ENCODE data around the gene CPLX1.

The CPLX1 gene

DNA sequence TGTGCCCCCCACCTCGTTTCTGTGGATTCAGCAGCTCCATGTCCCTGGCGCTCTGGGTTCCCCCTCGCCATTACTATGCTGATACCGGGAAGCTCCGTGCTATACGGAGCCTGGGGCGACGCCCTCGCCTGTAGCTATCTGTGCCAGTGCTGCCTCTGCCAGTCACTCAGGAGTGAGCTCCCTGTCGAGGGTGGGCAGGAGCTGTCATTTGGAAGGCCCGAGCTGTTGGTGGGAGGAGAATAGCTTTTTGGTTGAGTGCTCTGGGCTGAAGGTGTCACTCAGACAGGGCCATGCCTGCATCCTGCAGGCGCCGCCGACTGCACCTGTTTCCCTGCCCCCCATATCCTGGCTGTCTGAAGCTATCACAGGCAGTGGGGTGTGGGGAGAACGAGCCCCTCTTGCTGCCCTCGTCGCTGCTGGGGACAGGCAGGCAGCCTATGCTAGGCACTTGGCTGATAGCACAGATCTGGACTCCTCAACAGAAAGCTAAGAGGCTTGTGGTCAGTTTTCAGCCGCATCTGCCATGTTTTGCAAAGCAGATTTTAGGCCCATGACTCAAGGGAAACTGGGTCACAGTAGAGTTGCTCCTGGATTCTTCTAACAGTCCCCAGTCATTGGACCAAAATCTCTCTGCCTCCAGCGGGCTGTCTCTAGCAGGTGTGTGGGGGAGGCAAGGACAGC is 31.8 kb downstream of the CPLX1 start:
- DNase-seq (ENCODE audit: extremely low read depth in 1 of 2, low read depth in 1 of 2) = no peak

DNA sequence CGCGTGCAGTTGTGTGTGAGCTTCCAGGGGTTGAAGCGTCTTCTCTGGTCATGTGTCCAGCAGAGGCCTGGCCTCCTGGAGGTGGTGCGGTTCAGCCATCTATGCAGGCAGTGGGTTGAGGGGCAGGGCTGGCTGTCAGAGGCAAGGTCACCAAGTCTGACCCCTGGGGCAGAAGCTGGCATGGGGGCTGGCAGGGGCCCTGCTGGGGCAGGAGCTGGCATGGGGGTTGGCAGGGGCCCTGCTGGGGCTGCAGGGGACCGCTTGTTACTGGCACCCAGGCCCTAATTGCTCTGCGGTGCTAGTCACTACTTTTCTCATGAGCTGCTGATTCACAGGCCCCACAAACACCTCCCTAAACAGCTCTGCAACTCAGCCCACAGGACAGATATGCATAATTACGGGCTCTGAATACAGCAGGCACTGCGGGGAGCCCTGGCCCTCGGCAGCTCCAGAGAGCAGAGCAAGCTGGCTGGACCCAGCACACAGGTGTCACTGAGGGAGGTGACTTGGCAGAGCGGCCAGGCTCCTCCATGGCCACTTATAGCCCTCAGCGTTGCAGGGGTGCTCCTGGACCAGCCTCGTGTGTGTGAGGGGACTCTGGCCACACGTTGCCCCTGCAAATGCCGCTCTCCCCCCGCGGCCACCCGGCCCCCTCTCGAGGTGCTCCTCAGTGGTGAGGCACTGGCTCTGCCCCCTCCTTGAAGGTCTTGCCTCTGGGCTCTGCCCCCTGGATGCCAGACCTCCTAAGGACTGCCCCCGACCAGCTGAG is 32.7 kb downstream of the CPLX1 start:
- no peak for DNase-seq (ENCODE audit: extremely low read depth in 1 of 2, low read depth in 1 of 2)

DNA sequence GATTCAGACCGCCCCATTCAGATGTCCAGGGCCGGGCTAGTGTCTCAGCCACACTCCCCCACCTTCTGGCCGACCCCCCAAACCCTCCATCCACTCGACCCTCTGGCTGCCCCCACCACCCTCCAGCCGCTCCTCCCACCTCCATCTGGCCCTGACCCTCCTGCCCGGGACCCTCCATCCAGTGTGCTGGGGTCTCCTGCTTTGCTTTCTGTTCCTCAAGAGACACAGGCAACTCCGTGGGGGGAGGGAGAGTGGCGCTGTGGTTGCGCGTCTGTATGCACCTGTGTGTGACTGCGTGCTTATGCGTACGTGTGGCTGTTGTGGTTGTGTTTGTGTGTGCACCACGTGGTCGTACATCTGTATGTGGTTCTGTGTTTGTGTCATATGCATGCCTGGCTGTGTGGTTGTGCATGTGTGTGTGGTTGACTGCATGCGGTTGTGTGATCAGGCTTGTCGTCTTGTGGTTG is 33.3 kb downstream of the CPLX1 start:
- DNase-seq (ENCODE audit: extremely low read depth in 1 of 2, low read depth in 1 of 2) = no peak

DNA sequence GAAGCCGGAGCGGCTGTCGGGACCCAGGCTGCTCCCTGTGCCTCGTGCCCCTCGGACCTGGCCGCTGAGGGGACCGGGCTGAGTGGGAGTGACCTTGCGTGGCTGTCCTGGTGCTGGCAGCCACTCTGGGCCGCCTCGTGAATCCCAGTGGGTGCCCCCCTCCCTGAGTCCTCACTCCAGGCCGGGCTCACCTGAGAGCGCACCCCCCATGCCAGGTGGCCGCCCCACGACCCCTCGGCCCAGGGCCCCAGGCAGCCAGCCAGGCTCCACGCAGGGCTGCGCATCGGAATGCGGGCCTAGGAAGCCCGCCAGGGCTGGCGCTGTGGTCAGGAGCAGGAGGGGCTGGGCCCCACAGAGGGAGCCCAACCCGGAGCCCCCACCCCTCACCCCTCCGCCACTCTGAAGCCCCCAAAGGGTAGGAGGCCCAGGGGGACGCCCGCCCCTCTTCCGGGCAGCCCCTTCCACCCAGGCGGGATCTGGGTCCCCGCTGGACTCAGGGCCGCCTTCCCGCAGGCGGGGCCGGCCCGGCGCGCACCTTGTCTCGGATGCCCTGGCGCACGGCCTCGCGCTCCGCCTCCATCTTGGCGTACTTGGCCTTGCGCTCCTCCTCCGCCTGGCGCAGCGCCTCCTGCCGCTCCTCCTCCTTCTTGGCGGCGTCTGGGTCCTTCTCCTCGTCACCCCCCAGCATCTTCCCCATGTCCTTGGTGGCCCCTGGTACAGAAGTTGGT is 33.9 kb downstream of the CPLX1 start:
- no peak for DNase-seq (ENCODE audit: extremely low read depth in 1 of 2, low read depth in 1 of 2)

DNA sequence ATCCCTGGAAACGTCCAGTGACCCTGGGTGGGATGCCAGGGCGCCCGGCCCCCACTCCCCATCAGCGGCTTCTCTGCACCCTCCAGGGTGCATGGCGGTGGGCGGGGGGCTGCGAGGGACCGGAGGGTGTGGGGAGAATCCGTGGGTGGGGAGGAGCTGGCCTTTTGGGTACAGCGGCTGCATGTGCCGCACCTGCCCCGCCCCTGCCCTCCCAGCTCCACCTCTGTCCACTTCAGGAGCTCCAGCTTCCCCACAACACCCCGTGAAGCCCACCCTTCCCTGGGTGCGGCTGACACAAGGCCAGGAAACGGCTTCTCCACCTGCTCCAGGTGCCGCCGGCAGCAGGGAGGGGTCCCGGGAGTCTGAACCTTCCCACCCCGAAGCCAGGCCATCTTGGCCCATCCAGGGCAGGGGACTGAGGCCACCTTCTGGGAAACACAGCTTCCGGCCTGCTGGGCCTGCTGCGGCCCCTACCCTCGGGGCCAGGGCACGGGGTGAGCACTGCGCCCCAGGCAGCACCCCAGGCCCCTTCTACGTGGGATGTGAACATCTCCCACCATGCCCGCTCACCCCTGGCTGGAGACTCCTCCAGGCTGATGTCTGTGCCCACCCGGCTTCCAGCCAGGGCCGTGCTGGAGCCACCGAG is 34.6 kb downstream of the CPLX1 start:
- DNase-seq (ENCODE audit: extremely low read depth in 1 of 2, low read depth in 1 of 2) = no peak

DNA sequence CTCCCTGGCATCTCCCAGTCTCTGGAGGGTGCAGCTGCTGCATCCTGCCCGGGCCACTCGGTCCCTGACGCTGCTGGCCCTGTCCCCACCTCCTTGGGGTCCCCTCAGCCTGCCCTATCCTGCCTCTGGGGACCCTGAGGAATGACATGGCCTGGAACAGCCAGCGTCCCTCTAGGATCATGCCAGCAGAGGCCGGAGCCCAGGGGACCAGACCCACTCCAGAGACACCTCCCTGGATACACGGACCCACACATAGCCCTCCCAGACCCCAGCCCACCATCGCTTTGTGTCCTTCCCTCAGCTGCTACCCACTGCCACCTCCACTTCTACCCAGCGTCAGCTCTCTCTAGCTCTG is 35.5 kb downstream of the CPLX1 start:
- DNase-seq (ENCODE audit: extremely low read depth in 1 of 2, low read depth in 1 of 2) = no peak

DNA sequence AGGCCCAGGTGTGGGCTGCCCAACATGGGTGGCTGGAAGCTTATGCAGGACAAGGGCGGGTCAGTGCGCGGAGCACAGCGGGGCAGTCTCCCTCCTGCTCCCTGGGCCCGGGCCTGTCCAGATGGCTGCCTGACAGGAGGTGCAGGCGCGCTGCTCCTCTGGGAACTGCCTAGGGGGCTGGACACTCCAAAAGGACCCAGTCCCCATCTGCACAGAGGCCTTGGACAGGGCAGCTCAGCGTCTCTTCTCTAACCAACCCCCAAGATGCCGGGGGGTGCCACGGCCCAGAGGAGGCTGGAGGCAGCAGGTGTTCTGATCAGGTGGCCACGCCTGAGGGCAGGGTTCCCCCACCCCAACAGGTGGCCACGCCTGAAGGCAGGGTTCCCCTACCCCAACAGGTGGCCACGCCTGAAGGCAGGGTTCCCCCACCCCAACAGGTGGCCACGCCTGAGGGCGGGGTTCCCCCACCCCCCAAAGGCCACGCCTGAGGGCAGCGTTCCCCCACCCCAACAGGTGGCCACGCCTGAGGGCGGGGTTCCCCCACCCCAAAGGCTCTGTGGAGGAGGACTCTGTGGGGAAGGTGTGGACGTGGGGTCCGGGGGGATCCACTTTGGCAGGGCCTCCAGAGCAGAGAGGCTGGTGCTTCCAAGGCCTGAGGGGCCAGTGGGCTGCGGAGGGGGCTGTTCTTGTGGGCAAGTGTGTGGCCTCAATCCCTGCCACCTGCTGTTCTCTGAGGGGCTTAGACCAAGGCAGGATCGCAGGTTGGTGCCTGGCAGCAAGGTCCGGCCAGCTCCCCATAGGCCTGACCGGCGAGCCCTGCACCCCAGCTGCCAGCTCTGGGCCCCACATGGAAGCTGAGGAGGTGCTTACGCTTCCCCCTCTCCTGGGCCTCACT is 36.1 kb downstream of the CPLX1 start:
- no peak for DNase-seq (ENCODE audit: extremely low read depth in 1 of 2, low read depth in 1 of 2)

DNA sequence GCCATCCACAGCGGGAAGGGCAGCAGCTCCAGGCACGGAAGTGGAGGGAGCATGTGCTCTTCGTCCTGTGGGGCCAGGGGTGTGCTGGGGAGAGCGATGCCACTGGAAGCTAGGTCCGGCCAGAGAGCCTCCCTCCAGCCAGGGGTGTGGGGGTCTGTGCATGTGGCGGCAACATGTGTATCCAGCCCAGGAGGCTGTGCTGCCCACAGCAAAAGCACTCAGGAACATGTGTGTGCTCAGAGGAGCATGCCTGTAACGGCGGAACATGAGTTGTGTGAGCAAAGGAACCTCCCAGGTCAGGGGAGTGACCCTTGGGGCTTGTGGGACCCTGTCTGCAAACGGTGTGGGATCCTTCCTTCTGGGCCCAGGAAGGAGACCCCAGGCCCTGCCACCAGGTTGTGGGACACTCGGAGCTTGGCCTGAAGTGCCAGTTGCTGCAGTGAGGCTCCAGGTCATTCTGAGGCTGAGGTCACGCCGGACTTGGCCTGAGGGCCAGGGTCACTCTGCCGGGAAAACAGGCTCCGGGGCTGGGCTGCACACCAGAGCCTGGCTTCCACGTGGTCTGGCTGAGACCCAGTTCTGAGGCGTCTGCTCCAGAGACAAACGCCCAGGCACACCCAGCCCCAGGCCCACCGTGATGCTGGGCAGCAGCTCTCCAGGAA is 37.2 kb downstream of the CPLX1 start:
- no peak for DNase-seq (ENCODE audit: extremely low read depth in 1 of 2, low read depth in 1 of 2)

DNA sequence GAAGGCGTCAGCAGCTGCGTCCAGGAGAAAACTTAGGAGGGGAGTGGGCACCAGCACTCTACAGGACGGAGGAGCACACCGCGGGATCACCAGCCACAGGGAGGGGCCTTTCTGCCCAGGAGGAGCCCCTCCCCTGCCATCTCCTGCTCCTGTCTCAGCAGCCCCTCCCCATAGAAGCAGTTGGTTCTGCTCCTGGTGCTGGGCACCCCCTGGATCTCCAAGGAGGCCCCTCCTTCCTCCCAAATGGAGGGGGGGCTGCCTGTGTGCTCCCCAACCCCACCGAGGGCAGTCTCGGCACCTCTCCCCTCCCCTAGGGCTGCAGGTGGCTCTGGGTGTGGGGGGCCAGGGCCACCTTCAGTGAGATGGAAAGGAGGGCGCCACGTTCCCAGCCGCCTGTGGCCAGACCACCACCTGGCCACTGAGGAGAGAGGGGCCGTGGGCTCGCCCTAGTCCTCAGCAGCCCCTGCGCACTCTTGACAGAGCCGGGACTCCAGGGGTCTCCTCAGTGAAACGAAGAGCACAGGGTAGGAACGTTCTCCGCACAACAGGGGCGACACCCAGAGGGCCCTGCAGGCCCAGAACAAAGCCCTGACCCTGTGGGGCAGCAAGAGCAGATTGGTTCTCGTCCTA is 37.8 kb downstream of the CPLX1 start:
- DNase-seq (ENCODE audit: extremely low read depth in 1 of 2, low read depth in 1 of 2) = no peak

DNA sequence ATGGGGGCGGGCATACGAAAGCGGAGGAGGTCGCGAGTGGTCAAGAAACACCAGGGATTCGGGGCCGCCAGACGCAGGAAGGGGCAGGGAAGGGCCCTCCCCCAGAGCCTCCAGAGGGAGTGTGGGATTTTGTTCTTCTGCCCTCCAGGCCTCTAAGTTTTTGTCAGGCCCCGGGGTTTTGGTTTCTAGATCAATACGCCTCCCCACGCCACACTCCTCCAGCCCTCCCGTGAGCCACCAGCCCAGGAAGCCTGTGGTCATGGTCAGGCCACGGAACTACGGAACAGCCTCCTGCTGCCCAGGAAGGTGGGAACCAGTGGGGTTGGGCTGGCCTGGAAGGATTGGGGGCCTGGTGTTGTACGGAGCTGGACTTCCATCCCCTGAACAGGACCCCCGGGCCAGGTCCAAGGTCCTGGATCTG is 38.4 kb downstream of the CPLX1 start:
- DNase-seq (ENCODE audit: extremely low read depth in 1 of 2, low read depth in 1 of 2) = no peak

DNA sequence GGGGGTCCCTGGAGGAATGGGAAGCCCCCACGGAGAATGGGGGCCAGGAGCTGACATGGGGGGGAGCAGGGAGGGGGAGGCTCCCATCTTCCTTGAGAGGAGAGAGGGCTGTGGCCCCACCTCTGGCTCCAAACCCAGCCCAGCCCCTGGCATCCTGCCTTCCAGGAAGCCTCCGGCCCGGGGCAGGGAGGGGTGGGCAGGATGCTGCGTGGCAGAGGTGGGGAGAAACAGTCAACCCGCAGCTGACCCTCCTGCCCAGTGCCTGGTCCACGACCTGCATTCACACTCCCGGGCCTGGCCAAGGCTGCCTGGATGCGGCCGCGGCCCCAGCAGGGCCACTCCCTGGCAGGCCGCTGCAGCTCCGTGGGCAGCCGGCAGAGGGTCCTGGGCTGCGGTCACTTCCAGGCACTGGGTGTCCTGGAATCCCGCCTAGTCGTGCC is 39.0 kb downstream of the CPLX1 start:
- DNase-seq (ENCODE audit: extremely low read depth in 1 of 2, low read depth in 1 of 2) = no peak

DNA sequence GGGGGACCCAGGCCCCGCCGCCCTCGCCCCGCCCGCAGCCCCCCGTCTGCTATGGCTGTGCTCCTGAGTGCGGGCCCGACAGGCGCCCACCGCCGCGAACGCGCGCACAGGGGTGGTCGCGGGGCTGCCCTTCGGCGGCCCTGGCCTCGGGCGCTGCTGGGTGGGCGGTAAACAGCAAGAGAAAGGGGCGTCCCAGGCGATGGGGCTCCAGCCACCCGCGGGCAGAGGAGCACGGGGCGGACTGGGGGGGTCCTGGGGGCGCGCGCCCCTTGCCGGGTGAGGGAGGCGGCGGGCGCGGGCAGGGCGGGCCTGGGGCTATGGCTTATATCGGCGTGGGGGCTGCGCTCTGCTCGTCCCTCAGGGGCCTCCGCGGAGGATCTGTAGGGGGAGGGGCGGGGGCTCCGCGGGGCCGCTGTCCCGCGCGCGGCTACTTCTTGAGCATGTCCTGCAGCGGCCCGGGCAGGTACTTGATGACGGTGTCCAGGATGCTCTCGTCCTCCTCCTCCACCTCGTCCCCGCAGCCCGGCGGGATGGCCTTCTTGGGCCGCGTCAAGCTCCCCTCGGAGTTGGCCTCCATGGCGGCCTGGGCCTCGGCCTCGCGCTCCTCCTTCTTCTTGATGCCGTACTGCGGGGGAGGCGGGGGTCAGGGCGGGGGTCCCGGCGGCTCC is 39.7 kb downstream of the CPLX1 start:
- no peak for DNase-seq (ENCODE audit: extremely low read depth in 1 of 2, low read depth in 1 of 2)

DNA sequence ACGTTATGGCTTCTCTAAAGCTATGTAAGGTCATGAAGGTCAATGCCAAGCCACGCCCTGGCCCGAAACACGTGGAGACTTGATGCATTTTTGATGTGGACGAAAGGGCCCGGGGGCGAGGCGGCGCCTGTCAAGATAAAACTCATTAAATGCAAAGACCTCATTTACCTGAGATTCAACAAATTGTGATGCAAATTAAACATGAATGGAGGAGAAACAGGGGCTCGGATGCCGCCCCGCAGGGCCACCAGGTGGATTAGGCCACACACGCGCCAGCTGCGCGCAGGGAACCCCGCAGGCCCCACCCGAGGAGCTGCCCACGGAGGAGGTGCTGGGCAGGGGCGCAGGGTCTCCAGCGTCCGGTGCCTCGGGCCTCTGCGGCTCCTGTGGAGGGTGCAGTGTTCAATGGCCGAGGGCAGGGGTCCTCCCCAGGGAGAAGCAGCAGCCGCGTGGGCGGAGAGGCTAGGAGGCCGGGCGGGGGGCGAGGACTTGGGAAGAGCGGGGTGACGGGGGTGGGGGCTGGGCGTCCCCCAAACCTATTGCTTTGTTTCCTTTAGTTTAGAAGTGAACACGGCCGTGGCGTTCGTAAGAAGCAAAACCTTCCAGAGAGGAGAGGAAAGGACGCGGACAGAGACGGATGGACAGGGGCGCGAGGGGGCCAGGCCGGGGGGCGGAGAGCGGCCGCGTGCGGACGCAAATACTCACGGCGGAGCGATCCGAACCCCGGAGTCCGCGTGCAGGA is 40.4 kb downstream of the CPLX1 start:
- DNase-seq (ENCODE audit: extremely low read depth in 1 of 2, low read depth in 1 of 2) = no peak

DNA sequence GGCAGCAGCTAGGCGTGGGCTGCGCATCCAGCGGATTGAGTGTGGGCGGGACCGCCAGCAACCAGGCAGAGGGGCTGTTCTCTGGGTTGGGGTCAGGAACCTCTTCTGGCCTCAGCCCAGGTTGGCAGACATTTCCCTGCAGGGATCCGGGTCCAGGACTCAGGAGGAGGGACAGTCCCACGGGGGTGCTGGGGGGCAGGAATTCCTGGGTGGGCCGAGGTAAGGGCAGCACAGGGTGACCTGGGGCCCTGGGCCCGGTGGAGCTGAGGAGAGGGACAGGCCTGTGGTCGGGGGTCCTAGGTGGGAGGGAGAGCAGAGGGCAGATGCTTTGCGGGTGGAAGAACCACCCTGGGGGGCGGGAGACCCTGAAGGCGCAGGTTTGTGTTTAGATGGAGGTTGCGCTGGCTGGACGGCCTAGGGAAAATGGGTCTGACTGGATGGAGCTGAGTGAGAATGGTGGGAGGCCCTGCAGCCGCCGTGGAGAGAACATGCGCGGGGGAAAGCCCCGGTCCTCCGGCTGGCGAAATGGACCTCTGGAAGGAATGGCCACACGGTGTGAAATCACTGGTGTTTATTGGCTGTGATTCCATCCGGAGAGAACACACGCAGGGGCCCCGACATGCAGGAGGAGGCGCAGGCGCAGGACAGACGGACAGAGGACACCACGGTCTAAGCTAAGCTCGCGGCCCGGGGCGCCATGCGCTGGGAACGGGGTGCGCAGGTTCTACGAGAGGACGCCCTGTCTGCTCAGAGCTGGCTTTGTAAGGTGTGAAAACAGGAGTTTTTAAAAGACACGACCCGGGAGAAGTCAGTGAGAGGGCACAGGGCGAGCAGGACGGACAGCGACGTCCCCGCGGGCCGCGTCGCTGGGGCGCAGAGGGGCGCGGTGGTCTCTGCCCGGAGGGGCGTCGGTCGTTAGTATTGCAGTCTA is 41.3 kb downstream of the CPLX1 start:
- DNase-seq (ENCODE audit: extremely low read depth in 1 of 2, low read depth in 1 of 2) = no peak

DNA sequence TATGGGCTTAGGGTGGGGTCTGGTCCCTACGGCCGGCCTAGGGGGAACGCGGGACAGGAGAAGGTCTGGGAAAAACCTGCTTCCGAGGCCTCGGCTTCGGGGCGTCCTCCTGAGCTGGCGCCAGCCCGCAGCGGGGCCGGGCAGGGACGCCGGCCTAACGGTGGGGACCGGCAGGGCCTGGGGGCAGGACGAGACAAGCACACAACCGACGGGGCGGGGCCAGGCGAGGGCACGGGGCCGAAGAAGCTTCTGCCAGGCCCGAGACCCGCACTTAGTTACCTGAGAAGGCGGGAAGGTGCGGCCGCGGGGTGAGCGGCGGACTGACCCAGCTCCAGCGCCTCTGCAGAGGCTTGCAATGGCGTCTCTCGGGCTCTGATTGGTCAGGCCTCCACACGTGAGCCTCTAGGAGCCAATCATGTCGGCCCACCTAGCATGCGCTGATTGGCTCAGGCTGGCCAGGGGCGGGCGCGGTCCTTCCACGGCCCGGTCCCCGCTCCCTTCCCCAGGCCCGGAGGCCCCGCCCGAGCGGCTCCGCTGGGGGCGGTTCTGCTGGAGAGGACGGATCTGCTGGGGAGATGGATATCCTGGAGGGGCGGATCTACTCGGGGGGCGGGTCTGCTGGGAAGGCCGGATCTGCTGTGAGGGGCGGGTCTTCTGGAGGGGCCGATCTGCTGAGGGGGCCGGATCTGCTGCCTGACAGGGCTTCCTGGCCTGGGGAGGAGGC is 44.3 kb downstream of the CPLX1 start:
- peak; percentile 97 to 99 for DNase-seq (ENCODE audit: extremely low read depth in 1 of 2, low read depth in 1 of 2)

DNA sequence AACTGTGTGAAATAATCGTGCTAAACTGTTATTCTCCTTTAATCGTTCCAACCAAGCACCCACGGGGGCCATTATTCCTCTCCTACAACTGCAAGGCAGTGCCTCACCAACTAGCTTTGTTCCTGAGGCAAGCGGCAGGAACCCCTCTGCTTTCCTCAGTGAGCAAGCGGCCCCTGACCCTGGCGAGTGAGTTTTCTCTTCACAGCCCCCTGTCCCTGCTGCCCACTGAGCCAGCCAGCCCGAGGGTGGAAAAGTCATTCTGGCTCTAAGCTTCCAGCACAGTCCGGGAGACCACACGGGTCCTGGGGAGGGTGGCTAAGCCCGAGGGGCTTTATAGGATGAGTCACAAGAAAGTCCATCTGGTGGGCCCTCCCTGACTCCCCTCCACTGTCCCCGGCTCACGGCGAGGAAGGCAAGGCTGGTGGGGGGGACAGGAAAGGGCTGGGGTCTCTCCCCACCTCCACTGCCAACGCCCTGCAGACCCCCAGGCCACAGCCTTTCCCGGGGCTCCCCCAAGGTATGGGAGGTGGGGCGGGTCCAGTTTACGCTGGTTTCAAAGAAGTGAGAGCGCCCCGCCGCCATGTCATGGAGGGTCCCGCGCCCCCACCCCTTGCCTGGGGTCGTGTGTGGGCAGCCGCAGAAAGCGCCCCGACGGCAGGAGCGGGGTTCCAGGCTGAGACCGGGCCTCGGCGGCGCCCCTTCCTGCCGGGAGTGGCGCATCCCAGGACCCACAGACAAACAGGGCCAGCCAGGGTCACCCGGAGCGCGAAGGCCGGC is 45.0 kb downstream of the CPLX1 start:
- no peak for DNase-seq (ENCODE audit: extremely low read depth in 1 of 2, low read depth in 1 of 2)
